KOPT-K1 (cell line): ENCODE results near the gene MRRF.

Source experiments
- H3K27ac ChIP-seq: fragments of 200-600 bp; sonication (generic); 2 replicates; pipeline ENCODE4 v1.5.1; 2016; ENCODE audit warnings: antibody characterized with exemption, mild to moderate bottlenecking, low read depth, low read length; ENCODE audit not compliant: poor library complexity, severe bottlenecking
- H3K36me3 ChIP-seq: fragments of 200-600 bp; sonication (generic); 2 replicates; pipeline ENCODE4 v1.5.1; 2017; ENCODE audit warnings: antibody characterized with exemption, mild to moderate bottlenecking, low read length, moderate library complexity; ENCODE audit not compliant: insufficient read depth
- H3K9me3 ChIP-seq: fragments of 200-600 bp; sonication (generic); 2 replicates; pipeline ENCODE4 v1.5.1; 2017; ENCODE audit warnings: antibody characterized with exemption, low read length, mild to moderate bottlenecking; ENCODE audit not compliant: insufficient read depth, poor library complexity, severe bottlenecking

The MRRF gene

GRCh38 chr9:122264360-122265148 is at the start of gene MRRF, which contains the start of gene RBM18:
MRRF (plus strand) TSS chr9:122264882; CDS start chr9:122270892, 6,010 bp downstream.
RBM18 (minus strand) TSS chr9:122264840; CDS start chr9:122261492, 3,348 bp downstream.
- Histone ChIP-seq H3K27ac (peak within 1 kb of the TSS; percentile 76), H3K36me3 (peaks cover 23% of the 10 kb centered on the region), H3K9me3 (no peaks in the 10 kb centered on the region)

GRCh38 chr9:122215663-122216062 is 49.0 kb upstream of the MRRF start:
- Histone ChIP-seq H3K27ac (no peak overlapping the region), H3K36me3 (no peaks in the 10 kb centered on the region), H3K9me3 (no peaks in the 10 kb centered on the region)

- no peaks in the 10 kb centered on the region for H3K9me3 ChIP-seq
These were observed 48.4 kb upstream of the MRRF start for GRCh38 chr9:122216138-122216797.

GRCh38 chr9:122216798-122217418 is 47.8 kb upstream of the MRRF start:
- Histone ChIP-seq H3K36me3 (no peaks in the 10 kb centered on the region), H3K27ac (no peak overlapping the region), H3K9me3 (no peaks in the 10 kb centered on the region)

More at GRCh38 chr9:122216138-122216797, 48.4 kb upstream of the MRRF start:
- Histone ChIP-seq H3K27ac (no peak overlapping the region), H3K36me3 (no peaks in the 10 kb centered on the region)

GRCh38 chr9:122217640-122218039 is 47.0 kb upstream of the MRRF start:
- Histone ChIP-seq H3K36me3 (no peaks in the 10 kb centered on the region), H3K9me3 (no peaks in the 10 kb centered on the region), H3K27ac (no peak overlapping the region)

GRCh38 chr9:122218071-122218934 is 46.4 kb upstream of the MRRF start:
- Histone ChIP-seq H3K36me3 (no peaks in the 10 kb centered on the region), H3K27ac (no peak overlapping the region), H3K9me3 (no peaks in the 10 kb centered on the region)

- no peaks in the 10 kb centered on the region for H3K36me3 ChIP-seq
- H3K9me3 ChIP-seq, result no peaks in the 10 kb centered on the region
- H3K27ac ChIP-seq, result no peak overlapping the region
These were observed 45.5 kb upstream of the MRRF start for GRCh38 chr9:122218935-122219855.

GRCh38 chr9:122219856-122220672 is 44.6 kb upstream of the MRRF start:
- Histone ChIP-seq H3K36me3 (no peaks in the 10 kb centered on the region), H3K9me3 (no peaks in the 10 kb centered on the region), H3K27ac (no peak overlapping the region)

- Histone ChIP-seq H3K27ac (no peak overlapping the region), H3K36me3 (no peaks in the 10 kb centered on the region), H3K9me3 (no peaks in the 10 kb centered on the region)
These were observed 44.0 kb upstream of the MRRF start for GRCh38 chr9:122220673-122221182.

GRCh38 chr9:122221183-122221811 is 43.4 kb upstream of the MRRF start:
- no peaks in the 10 kb centered on the region for H3K36me3 ChIP-seq
- H3K9me3 ChIP-seq, result no peaks in the 10 kb centered on the region
- no peak overlapping the region for H3K27ac ChIP-seq

- H3K36me3 ChIP-seq, result no peaks in the 10 kb centered on the region
- H3K9me3 ChIP-seq, result no peaks in the 10 kb centered on the region
- no peak overlapping the region for H3K27ac ChIP-seq
These were observed 41.9 kb upstream of the MRRF start for GRCh38 chr9:122222791-122223190.

- no peaks in the 10 kb centered on the region for H3K9me3 ChIP-seq
- H3K36me3 ChIP-seq, result no peaks in the 10 kb centered on the region
- H3K27ac ChIP-seq, result no peak overlapping the region
These were observed 41.2 kb upstream of the MRRF start for GRCh38 chr9:122223435-122223834.
